B cell (primary cell): ENCODE data around the gene TRAM1L1. TPM values are rescaled to one million over a fixed set of nuclear protein-coding genes. Genes with fewer than 3 reads are reported as not detected.

Experiments used
- ATAC-seq: fragments of 200-7000 bp; cut with Tn5 transposase; one replicate; pipeline ENCODE4 v1.10.0; 2021; ENCODE audit warnings: low read depth, mild to moderate bottlenecking, moderate number of reproducible peaks, moderate library complexity
- CTCF ChIA-PET: fragments of 350-600 bp; sonication (Branson Sonifier 250); formaldehyde crosslinking; loops from one replicate; lab custom pipeline; 2021; ENCODE audit warnings: antibody characterized with exemption, inconsistent platforms; lab: Charles Lee
- POLR2A ChIA-PET: fragments of 350-600 bp; sonication (Branson Sonifier 250); formaldehyde crosslinking; loops from one replicate; lab custom pipeline; 2021; ENCODE audit warnings: antibody characterized with exemption; lab: Charles Lee
- DNase-seq: peaks from one replicate; pipeline ENCODE4 v3.0.0; 2013
- H2AFZ ChIP-seq: 2 replicates; pipeline ENCODE4 v1.6.1; 2012; ENCODE audit warnings: mild to moderate bottlenecking, low read depth, low read length; ENCODE audit not compliant: insufficient read depth, poor library complexity, severe bottlenecking
- H3K27ac ChIP-seq, 2 donors: 1 replicate in 1 of 2; 2 replicates in 1 of 2; pipeline ENCODE4 v1.5.1; 2012 to 2013; ENCODE audit warnings: low read length in 2 of 2, mild to moderate bottlenecking in 2 of 2, moderate library complexity in 1 of 2
- H3K27me3 ChIP-seq, 4 experiments: fragments of 200-600 bp in 1 of 4; sonication (generic) in 1 of 4; replicated peaks in 1 of 4; 1 replicate in 2 of 4; 2 replicates in 2 of 4; pipeline versions ENCODE4 v1.6.1 to v1.7.0; 2013 to 2016; ENCODE audit warnings: low read length in 3 of 4, mild to moderate bottlenecking in 2 of 4, mixed read lengths in 1 of 4, moderate library complexity in 1 of 4; ENCODE audit not compliant: insufficient read depth in 4 of 4, control insufficient read depth in 3 of 4; ENCODE audit errors: control extremely low read depth in 1 of 4
- H3K36me3 ChIP-seq, 2 experiments: replicated peaks in 1 of 2; 1 replicate in 1 of 2; 2 replicates in 1 of 2; pipeline versions ENCODE4 v1.6.1 to v1.7.1; 2013; ENCODE audit warnings: low read length in 1 of 2; ENCODE audit not compliant: insufficient read depth in 2 of 2, control insufficient read depth in 1 of 2; ENCODE audit errors: control extremely low read depth in 1 of 2, extremely low read depth in 1 of 2
- H3K4me1 ChIP-seq, 2 donors: fragments of 200-600 bp in 1 of 2; sonication (generic) in 1 of 2; 1 replicate in 1 of 2; 2 replicates in 1 of 2; pipeline versions ENCODE4 v1.5.1 to v1.6.1; 2013 to 2017; ENCODE audit warnings: low read length in 2 of 2; ENCODE audit not compliant: control insufficient read depth in 2 of 2, insufficient read depth in 2 of 2
- H3K4me2 ChIP-seq: replicated peaks from 2 replicates; pipeline ENCODE3; 2012; ENCODE audit warnings: mild to moderate bottlenecking, low read depth, low read length; ENCODE audit not compliant: poor library complexity, severe bottlenecking
- H3K4me3 ChIP-seq, 5 experiments: fragments of 200-600 bp in 1 of 5; sonication (generic) in 1 of 5; 1 replicate in 3 of 5; 2 replicates in 2 of 5; pipeline versions ENCODE4 v1.5.1 to v1.7.0; 2011 to 2016; ENCODE audit warnings: low read length in 4 of 5, mild to moderate bottlenecking in 4 of 5, low read depth in 2 of 5, control low read depth in 1 of 5, moderate library complexity in 1 of 5; ENCODE audit not compliant: insufficient read depth in 1 of 5; ENCODE audit errors: control extremely low read depth in 1 of 5, extremely low read depth in 1 of 5
- H3K79me2 ChIP-seq: fragments of 200-600 bp; sonication (generic); one replicate; pipeline ENCODE4 v1.6.0; 2016; ENCODE audit warnings: low read length; ENCODE audit not compliant: control insufficient read depth, insufficient read depth
- H3K9ac ChIP-seq: fragments of 200-600 bp; sonication (generic); 2 replicates; pipeline ENCODE4 v1.6.1; 2017; ENCODE audit warnings: mild to moderate bottlenecking, low read length, moderate library complexity
- H3K9me3 ChIP-seq, 3 donors: one replicate each; pipeline versions ENCODE4 v1.6.1 to v1.7.1; 2013; ENCODE audit warnings: low read length in 2 of 3; ENCODE audit not compliant: control insufficient read depth in 2 of 3, insufficient read depth in 1 of 3; ENCODE audit errors: control extremely low read depth in 1 of 3
- H4K20me1 ChIP-seq: 2 replicates; pipeline ENCODE4 v1.6.0; 2012; ENCODE audit warnings: mild to moderate bottlenecking, low read length; ENCODE audit not compliant: insufficient read depth, control insufficient read depth, poor library complexity, severe bottlenecking
- H3K27ac Mint-ChIP-seq: one replicate; pipeline ENCODE4 v1.8.0; 2021; ENCODE audit warnings: mixed read lengths
- H3K27me3 Mint-ChIP-seq: one replicate; pipeline ENCODE4 v1.8.0; 2021; ENCODE audit warnings: mixed read lengths
- H3K4me1 Mint-ChIP-seq: one replicate; pipeline ENCODE4 v1.8.0; 2021; ENCODE audit warnings: mixed read lengths
- H3K4me3 Mint-ChIP-seq: one replicate; pipeline ENCODE4 v1.8.0; 2021; ENCODE audit warnings: mixed read lengths
- H3K9me3 Mint-ChIP-seq: one replicate; pipeline ENCODE4 v1.8.0; 2022; ENCODE audit warnings: mixed read lengths; ENCODE audit not compliant: insufficient read depth
- EZH2 ChIP-seq: IDR thresholded peaks from 2 replicates; pipeline ENCODE4 v1.6.1; 2012; ENCODE audit warnings: borderline replicate concordance, low read depth, mild to moderate bottlenecking, moderate library complexity, low read length; ENCODE audit not compliant: insufficient read depth, poor library complexity, severe bottlenecking
- WGBS: methylation state at CpG from one replicate; pipeline ENCODE4 v1.1.5; 2013; ENCODE audit warnings: missing lambda C conversion rate; ENCODE audit not compliant: insufficient coverage; 5-methylcytosine and 5-hydroxymethylcytosine counted together
- intact Hi-C: fragments of 100-400 bp; cut with micrococcal nuclease; formaldehyde crosslinking; loops from one replicate; pipeline ENCODE4 v1.10.0; 2022
- polyA plus RNA-seq: library from polyadenylated mRNA; depleted of rRNA; stranded (reverse); fragments of >200 nt; gene quantifications from 2 replicates; pipeline ENCODE4 v1.2.3, GENCODE V29; 2012
- total RNA-seq, 2 donors: library from RNA; stranded (reverse); fragments of 120-200 nt in 1 of 2; gene quantifications; 1 replicate in 1 of 2; 2 replicates in 1 of 2; pipeline versions ENCODE4 v1.2.3 to v1.2.4, GENCODE V29; 2013 to 2022
- TF ChIP-seq, protein P1 (sequence below): fragments of 200-600 bp; IDR thresholded peaks from one replicate; pipeline ENCODE4 v1.8.0; 2022; ENCODE audit warnings: antibody characterized with exemption, mild to moderate bottlenecking

The TRAM1L1 gene
- total and polyA plus RNA-seq, 2 donors (not counting 1 experiment from before 2014, with no cell fraction given): not detected

DNA sequence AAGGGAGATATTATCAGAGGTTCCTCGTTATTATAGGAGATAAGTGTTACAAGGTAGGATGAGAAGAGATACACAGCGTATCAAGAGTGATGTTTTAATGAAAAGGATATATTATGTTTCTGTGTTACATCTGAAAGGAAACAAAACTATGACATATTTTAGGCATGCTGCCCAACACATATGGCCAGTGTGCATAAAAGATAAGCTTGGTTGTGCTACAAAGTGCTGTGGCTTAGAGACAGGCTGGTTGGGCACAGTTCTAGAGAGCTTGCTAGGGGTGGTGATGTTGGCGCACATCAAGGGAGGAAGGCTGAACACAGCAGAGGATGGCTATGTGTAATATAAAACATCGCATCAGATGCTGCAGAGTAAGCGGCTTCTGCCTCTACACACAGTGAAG lies 42.4 kb downstream of the TRAM1L1 start:
- no peaks in the 10 kb centered on the region for H3K4me1 ChIP-seq
- no peak overlapping the region for H3K9ac ChIP-seq
- no peak for DNase-seq
- Mint-ChIP-seq H3K27ac (no peak overlapping the region), H3K4me3 (no peak overlapping the region), H3K27me3 (no peaks in the 10 kb centered on the region), H3K4me1 (no peaks in the 10 kb centered on the region), H3K9me3 (peaks cover 4% of the 10 kb centered on the region)
- no peak overlapping the region for H3K4me2 ChIP-seq
- no peaks in the 10 kb centered on the region for H3K36me3 ChIP-seq
- WGBS: 87% methylated on average over 2 of the region's 5 CpGs
- CTCF ChIA-PET: no interaction called here
- no peaks in the 10 kb centered on the region for H4K20me1 ChIP-seq
- H3K79me2 ChIP-seq: no peaks in the 10 kb centered on the region
- H3K9me3 ChIP-seq: peaks cover 0 to 5% (median 0%) of the 10 kb centered on the region in 3 donors
- ATAC-seq: no peak
- H2AFZ ChIP-seq: no peak overlapping the region
- H3K27ac ChIP-seq: no peak overlapping the region
- H3K4me3 ChIP-seq: no peak overlapping the region
- intact Hi-C loops: no loop called here
- POLR2A ChIA-PET: no interaction called here
- TF ChIP-seq, protein P1, sequence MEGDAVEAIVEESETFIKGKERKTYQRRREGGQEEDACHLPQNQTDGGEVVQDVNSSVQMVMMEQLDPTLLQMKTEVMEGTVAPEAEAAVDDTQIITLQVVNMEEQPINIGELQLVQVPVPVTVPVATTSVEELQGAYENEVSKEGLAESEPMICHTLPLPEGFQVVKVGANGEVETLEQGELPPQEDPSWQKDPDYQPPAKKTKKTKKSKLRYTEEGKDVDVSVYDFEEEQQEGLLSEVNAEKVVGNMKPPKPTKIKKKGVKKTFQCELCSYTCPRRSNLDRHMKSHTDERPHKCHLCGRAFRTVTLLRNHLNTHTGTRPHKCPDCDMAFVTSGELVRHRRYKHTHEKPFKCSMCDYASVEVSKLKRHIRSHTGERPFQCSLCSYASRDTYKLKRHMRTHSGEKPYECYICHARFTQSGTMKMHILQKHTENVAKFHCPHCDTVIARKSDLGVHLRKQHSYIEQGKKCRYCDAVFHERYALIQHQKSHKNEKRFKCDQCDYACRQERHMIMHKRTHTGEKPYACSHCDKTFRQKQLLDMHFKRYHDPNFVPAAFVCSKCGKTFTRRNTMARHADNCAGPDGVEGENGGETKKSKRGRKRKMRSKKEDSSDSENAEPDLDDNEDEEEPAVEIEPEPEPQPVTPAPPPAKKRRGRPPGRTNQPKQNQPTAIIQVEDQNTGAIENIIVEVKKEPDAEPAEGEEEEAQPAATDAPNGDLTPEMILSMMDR: no peak
- no peak for TF ChIP-seq EZH2
- no peaks in the 10 kb centered on the region for H3K27me3 ChIP-seq
